ENCODE measurements around the gene RIPPLY3.
"Not testable (repeated sequence)": the region's sequence is repeated elsewhere in the genome, so short reads cannot be mapped to it uniquely, and the experiment has no call there.

Gene RIPPLY3

GRCh38 chr21:36981049-36981391 lies 25.5 kb upstream of the RIPPLY3 start:
- no peak for DNase-seq (ENCODE audit: low read depth)

DNA sequence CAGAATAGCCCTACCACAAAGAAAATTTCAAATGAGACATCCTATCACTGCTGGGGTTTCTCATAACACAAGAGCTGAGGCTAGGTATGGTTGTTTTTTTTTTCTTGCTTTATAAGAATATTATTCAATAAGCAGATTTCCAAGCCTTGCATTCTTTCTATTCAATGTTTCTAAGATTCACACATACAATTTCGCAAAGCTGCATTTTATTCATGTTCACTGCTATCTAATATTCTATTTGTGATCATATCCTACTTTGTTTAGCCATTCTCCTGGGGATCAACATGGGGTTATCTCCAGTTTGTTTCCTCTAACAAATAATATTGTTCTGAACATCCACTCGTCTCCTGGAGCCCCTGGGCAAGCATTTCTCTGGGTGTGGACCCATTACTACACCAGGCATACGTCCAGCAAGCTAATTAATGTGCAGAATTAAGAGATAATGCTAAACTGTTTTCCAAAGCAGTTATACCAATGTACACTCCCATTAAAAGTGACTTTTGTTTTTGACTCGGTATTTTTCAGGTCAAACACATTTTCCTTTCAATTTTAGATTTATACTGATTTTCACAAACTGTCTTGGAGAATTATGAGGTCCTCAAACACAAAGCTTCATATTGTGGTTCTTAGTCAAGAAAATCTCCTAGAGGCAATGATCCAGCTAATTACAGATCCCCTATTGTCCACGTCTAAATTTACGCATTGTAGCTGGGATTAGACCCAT lies 24.4 kb upstream of the RIPPLY3 start:
- DNase-seq (ENCODE audit: low read depth): no peak

DNA sequence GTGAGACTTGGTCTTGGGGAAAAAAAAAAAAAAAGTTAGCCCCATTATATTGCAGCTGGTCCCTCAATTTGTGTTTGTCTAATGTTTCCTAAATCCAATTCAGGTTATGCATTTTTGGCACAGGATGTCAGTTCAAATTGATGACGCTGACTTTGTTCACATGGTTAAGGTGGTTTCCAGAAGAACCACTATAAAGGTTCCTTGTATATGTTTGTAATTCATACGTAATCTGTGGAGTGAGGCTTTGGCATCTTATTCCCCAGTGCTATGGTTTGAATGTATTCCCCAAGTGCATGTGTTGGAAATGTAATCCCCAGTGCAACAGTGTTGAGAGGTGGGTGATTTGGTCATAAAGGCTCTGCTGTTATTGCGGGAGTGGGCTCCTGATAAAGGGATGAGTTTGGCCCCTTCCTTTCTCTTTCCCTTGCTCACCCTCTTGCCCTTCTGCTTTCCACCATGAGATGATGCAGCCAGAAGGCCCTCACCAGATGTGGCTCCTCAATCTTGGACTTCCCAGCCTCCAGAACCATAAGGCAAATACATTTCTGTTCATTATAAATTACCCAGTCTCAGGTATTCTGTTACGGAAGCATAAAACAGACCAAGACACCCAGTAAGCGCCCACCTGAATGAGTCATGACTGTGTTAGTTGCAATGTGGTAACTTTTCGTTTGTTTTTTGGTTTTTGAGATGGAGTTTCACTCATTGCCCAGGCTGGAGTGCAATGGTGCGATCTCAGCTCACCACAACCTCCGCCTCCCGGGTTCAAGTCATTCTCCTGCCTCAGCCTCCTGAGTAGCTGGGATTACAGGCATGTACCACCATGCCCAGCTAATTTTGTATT lies 20.5 kb upstream of the RIPPLY3 start:
- no peak for DNase-seq (ENCODE audit: low read depth)

- no peak for DNase-seq (ENCODE audit: low read depth)
Observed at GRCh38 chr21:36987845-36988244, 18.7 kb upstream of the RIPPLY3 start.

- no peak for DNase-seq (ENCODE audit: low read depth)
Observed at GRCh38 chr21:36988536-36988935, 18.0 kb upstream of the RIPPLY3 start.

DNA sequence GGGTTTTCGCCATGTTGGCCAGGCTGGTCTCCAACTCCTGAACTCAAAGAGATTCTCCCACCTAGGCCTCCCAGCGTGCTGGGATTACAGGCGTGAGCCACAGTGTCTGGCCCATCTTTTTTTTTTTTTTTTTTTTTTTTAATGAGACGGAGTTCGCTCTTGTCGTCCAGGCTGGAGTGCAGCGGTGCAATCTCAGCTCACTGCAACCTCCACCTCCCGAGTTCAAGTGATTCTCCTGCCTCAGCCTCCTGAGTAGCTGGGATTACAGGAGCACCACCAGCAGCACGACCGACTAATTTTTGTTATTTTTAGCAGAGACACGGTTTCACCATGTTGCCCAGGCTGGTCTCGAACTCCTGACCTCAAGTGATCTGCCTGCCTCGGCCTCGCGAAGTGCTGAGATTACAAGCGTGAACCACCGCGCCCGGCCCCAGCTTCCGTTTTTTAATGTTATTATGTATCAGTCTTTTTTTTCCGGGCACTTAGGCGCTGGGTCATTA lies 17.3 kb upstream of the RIPPLY3 start:
- DNase-seq (ENCODE audit: low read depth): not testable (repeated sequence)

- peak; percentile 79 for DNase-seq (ENCODE audit: low read depth)
Observed at GRCh38 chr21:36989699-36990507, 16.6 kb upstream of the RIPPLY3 start.

GRCh38 chr21:36990508-36991205 lies 15.8 kb upstream of the RIPPLY3 start:
- DNase-seq (ENCODE audit: low read depth): no peak

- no peak for DNase-seq (ENCODE audit: low read depth)
Observed at GRCh38 chr21:36992671-36993070, 13.8 kb upstream of the RIPPLY3 start.

DNA sequence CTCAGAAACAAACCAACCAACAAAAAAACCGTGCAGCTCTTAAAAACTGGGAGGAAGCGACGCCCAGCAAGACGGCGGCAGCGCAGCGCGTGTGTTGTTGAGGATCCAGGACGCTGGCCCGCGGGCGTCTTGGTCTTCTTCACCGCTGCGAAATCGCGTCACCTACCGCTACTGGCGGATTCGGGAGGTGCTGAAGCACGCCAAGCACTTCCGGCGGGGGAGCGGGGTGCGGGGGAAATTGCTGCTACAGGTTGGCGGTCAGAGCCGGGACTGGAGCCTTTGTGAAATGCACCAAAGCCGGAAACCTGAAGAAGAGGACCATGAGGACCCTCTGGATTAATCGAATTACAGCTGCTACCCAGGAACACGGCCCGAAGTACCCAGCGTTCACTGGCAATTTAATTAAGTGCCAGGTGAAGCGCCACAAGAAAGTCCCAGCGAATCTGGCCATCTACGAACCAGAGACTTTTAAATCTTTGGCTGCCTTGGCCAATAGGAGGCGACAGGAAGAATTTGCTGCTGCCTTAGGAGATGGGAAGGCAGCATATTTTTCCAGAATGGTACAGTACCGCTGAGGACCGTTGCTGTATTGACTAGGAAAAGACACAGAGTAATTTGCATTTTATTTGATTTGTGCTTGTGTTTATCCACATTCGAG lies 11.9 kb upstream of the RIPPLY3 start:
- no peak for DNase-seq (ENCODE audit: low read depth)

DNA sequence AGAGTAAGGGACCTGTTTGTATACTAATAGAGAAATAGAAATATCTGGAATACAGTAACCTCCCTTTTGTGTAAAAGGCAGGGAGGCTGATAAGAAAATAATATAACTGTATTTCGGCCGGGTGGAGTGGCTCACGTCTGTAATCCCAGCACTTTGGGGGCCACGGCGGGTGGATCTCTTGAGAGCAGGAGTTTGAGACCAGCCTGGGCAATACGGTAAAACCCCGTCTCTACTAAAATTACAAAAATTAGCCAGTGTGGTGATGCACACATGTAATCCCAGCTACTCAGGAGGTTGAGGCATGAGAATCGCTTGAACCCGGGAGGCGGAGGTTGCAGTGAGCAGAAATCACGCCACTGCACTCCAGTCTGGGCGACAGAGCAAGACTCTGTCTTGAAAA lies 11.2 kb upstream of the RIPPLY3 start:
- DNase-seq (ENCODE audit: low read depth): not testable (repeated sequence)

GRCh38 chr21:36999131-36999898 lies 7.2 kb upstream of the RIPPLY3 start:
- no peak for DNase-seq (ENCODE audit: low read depth)

DNA sequence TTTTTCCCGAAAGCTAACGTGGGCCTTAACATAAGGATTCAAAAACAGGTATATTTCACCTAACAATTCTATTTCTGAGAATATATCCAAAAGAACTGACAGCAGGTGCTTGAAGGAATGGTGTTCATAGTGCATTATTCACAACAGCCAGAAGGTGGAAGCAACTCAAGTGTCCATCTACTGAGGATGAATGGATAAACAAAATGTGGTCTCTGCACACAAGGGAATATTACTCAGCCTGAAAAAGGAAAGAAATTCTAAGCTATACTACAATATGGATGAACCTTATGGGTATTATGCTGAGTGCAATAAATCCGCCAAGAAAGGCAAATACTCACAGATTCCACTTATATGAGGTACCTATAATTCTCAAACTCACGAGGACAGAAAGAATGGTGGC lies 6.1 kb upstream of the RIPPLY3 start:
- no peak for DNase-seq (ENCODE audit: low read depth)

DNA sequence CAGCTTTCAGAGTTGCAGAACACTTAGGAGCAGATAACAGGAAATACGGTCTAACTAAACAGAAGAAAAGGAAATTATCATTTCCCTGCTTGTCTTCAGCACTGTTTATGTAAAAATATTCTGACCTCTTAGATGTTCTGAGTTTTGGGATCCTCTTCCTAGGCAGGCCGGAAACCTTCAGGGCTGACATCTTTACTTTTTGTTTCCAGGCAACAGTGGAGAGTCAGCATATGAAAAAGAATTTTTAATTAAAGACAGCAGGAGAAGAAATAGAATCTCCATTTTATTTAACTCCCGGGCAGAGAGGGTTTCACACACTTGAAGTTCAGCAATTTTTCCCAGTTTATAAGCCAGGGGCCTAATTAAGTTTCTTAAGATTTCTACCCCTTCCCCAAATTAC lies 5.1 kb upstream of the RIPPLY3 start:
- DNase-seq (ENCODE audit: low read depth): no peak

DNA sequence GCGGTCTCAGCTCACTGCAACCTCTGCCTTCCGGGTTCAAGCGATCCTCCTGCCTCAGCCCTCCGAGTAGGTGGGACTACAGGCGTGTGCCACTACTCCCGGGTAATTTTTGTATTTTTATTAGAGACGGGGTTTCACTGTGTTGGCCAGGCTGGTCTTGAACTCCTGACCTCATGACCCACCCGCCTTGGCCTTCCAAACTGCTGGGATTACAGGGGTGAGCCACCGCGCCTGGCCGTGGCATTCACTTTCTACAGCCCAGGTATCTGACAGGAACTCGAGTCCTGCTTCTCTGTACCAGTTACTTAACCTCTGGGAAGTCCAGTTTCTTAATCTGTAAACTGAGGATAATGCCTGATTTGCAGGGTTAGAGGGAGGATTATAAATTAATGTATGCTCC lies 3.7 kb upstream of the RIPPLY3 start:
- DNase-seq (ENCODE audit: low read depth): not testable (repeated sequence)

DNA sequence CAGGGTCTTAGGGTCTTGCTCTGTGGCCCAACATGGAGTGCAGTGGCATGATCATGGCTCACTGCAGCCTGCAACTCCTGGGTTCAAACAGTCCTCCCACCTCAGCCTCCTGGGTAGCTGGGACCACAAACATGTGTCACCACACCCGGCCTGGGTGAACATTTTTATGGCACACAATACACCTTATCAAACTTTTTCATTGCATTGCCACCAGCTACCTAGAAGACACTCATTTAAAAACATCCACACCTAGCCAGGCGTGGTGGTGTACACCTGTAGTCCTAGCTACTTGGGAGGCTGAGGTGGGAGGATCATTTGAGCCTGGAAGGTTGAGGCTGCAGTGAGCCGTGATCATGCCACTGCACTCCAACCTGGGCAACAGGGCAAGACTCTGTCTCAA lies 2.6 kb upstream of the RIPPLY3 start:
- not testable (repeated sequence) for DNase-seq (ENCODE audit: low read depth)

DNA sequence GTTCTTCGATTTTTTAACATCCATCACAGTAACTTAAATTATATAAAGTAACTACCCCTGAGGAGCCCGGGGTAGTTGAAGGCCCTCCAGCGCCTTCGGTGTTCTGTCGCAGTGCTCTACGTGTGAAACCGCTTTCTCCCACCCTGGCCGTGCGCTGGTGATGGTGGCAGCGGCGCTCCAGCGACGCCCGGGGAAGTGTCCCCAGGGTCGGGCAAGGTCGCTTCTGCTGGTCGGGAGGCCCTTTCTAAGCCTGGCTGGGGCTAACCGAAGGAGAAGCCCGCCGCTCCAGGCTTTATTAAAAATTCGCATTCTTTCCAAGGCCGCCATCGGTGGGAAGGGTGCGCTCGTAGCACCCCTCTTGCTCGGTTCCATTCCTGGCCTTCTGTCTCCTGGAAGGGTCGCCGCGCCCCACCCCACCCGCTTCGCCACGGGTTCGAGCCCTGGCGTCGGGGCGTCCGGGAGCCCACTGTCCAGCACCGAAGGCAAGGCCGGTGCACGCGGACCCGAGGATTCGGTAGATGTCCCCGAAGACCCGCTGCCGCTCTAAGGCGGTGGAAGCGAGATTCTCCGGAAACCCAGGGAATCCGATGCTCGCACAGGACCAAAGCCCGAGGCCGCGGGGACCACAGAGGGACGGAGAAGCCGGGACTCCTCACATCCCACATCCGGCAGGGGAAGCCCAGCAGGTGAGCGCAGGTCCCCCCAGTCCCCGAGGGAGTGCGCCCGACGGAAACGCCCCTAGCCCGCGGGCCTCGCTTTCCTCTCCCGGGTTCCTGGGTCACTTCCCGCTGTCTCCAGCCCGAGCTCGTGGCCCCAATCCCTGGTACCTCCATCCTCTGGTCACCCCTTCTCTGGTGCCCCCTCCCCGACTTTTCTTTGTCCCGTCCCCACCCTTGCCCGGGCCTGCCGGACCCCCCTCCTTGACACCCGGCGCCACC lies 685 bp upstream of the RIPPLY3 start:
- no peak for DNase-seq (ENCODE audit: low read depth)

- DNase-seq (ENCODE audit: low read depth): no peak
Observed at GRCh38 chr21:37008724-37009123, 2.2 kb downstream of the RIPPLY3 start.

- DNase-seq (ENCODE audit: low read depth): peak; percentile 60
Observed at GRCh38 chr21:37009740-37010341, 3.3 kb downstream of the RIPPLY3 start.

Data from activated T-helper 1 cell treated with Interleukin-2 at 50 U/mL for 16 hours (primary cell).